ENCODE measurements around the gene LRP1.

Gene LRP1

GRCh38 chr12:57089271-57090245 is 38.7 kb upstream of the LRP1 start:
- Histone ChIP-seq H3K9me3 (no peaks in the 10 kb centered on the region), H3K27me3 (peaks cover 55% of the 10 kb centered on the region), H3K4me1 (ENCODE audit: control insufficient read depth in 1 of 2, insufficient read depth in 1 of 2, low read depth in 1 of 2, low read length in 1 of 2) (peaks cover 31 to 44% of the 10 kb centered on the region in 2 experiments), H3K36me3 (no peaks in the 10 kb centered on the region), H3K27ac (peak overlapping the region; percentile 66), H3K4me3 (ENCODE audit: low read depth in 1 of 2, low read length in 1 of 2) (peak overlapping the region; percentile 66 to 71)
- no peak for TF ChIP-seq CTCF (IDR thresholded peaks at IDR 0.05)

GRCh38 chr12:57090490-57090889 is 37.8 kb upstream of the LRP1 start:
- Histone ChIP-seq H3K9me3 (no peaks in the 10 kb centered on the region), H3K27me3 (peaks cover 55% of the 10 kb centered on the region), H3K4me1 (ENCODE audit: control insufficient read depth in 1 of 2, insufficient read depth in 1 of 2, low read depth in 1 of 2, low read length in 1 of 2) (peaks cover 31 to 44% of the 10 kb centered on the region in 2 experiments), H3K36me3 (peaks cover 9% of the 10 kb centered on the region), H3K4me3 (ENCODE audit: low read depth in 1 of 2, low read length in 1 of 2) (no peak overlapping the region), H3K27ac (no peak overlapping the region)
- no peak for TF ChIP-seq CTCF (IDR thresholded peaks at IDR 0.05)

GRCh38 chr12:57090924-57091637 is 37.2 kb upstream of the LRP1 start:
- Histone ChIP-seq H3K9me3 (no peaks in the 10 kb centered on the region), H3K36me3 (peaks cover 15% of the 10 kb centered on the region), H3K4me3 (ENCODE audit: low read depth in 1 of 2, low read length in 1 of 2) (no peak overlapping the region), H3K27me3 (peaks cover 50% of the 10 kb centered on the region), H3K4me1 (ENCODE audit: control insufficient read depth in 1 of 2, insufficient read depth in 1 of 2, low read depth in 1 of 2, low read length in 1 of 2) (peaks cover 31 to 44% of the 10 kb centered on the region in 2 experiments), H3K27ac (no peak overlapping the region)
- TF ChIP-seq CTCF (IDR thresholded peaks at IDR 0.05), result no peak

- Histone ChIP-seq H3K27me3 (peaks cover 42% of the 10 kb centered on the region), H3K36me3 (peaks cover 23% of the 10 kb centered on the region), H3K4me1 (ENCODE audit: control insufficient read depth in 1 of 2, insufficient read depth in 1 of 2, low read depth in 1 of 2, low read length in 1 of 2) (peaks cover 25 to 38% of the 10 kb centered on the region in 2 experiments), H3K27ac (peak overlapping the region; percentile 31), H3K9me3 (no peaks in the 10 kb centered on the region), H3K4me3 (ENCODE audit: low read depth in 1 of 2, low read length in 1 of 2) (no peak overlapping the region)
- TF ChIP-seq CTCF (IDR thresholded peaks at IDR 0.05), result no peak
Measured at GRCh38 chr12:57091638-57092528, 36.4 kb upstream of the LRP1 start.

GRCh38 chr12:57092529-57092862 is 35.8 kb upstream of the LRP1 start:
- Histone ChIP-seq H3K4me3 (ENCODE audit: low read depth in 1 of 2, low read length in 1 of 2) (no peak overlapping the region), H3K9me3 (no peaks in the 10 kb centered on the region), H3K27me3 (peaks cover 36% of the 10 kb centered on the region), H3K4me1 (ENCODE audit: control insufficient read depth in 1 of 2, insufficient read depth in 1 of 2, low read depth in 1 of 2, low read length in 1 of 2) (peaks cover 22 to 32% of the 10 kb centered on the region in 2 experiments), H3K36me3 (peaks cover 29% of the 10 kb centered on the region), H3K27ac (peak overlapping the region; percentile 31)
- TF ChIP-seq CTCF (IDR thresholded peaks at IDR 0.05), result no peak
